ENCODE results near the gene HPSE2. TPM values are rescaled to one million over a fixed set of nuclear protein-coding genes. Genes with fewer than 3 reads are reported as not detected.
A peak's percentile ranks its signal among the peaks of the same experiment; 100 is the strongest.

HPSE2 gene
- polyA plus RNA-seq, 2 of the 4 experiments (the other 2 are of a cell fraction): not detected

- TF ChIP-seq HOXA7 (CRISPR knock-in tag; IDR thresholded peaks at IDR 0.05) (no peak), KDM1A (IDR thresholded peaks at IDR 0.05; ENCODE audit: low read depth) (no peak), HMGXB4 (CRISPR knock-in tag; IDR thresholded peaks at IDR 0.05; ENCODE audit: borderline replicate concordance) (no peak)
These were observed 548.0 kb downstream of the HPSE2 start (continued) for GRCh38 chr10:98687685-98688084.

DNA sequence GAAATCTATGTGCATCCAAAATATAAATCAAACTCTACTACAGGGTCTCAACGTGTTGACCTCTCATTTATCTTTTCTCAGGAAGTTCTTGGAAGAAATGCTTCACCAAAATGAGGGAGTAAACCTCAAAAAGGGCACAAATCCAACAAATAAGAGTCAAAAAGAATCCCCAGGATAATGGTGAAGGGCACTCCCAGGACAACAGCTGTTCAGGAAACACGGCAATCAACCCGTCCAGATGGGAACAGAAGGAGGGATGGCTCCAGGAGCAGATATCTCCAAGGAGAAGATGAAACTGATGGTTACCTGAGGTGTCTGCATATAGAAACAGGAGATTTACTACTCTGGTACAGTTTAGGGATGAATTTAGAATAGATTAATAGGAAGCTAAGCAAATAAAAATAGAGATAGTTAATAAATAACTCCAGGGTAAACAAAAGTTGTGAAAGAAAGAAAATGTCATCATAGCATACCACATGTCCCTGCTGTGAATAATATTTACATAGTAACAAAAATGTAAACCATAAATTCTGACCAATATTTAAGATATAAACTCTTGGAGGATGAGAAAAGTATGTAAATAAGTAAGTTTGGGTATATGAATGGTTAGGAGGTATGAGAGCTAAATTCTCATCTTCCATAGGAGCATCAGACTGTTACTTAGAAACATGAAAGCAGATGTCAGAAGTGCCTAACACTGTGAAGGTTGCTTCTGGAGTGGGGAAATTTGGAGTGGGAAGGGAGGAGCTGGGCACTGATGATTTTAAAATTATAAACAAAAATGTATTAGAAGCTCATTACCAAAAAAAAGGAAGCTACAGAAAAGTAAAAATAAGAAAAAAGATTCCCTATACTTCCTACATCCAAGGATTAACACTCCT lies 551.4 kb downstream of the HPSE2 start:
- no peak for DNase-seq (ENCODE audit: low read depth in 1 of 2, low spot score in 1 of 2)
- Histone ChIP-seq H3K4me1 (peaks cover 5% of the 10 kb centered on the region; the same call in 2 of the 3 replicates), H3K4me2 (peak overlapping the region; percentile 29; the same call in 2 of the 3 replicates), H3K9me3 (0 out of 3 replicates have a peak, but pooled peaks cover 4% of the 10 kb centered on the region), H3K4me3 (no peak overlapping the region), H3K27ac (no peak overlapping the region)
- no peak for FAIRE-seq
- ChIA-PET CTCF (interaction anchor here (1.0 kb wide), 1 partner anchor 9 kb away, joined by 3 read pairs; no protein-coding TSS in a partner anchor), POLR2A (no interaction called here)
- ATAC-seq: no peak
- TF ChIP-seq FOXS1 (CRISPR knock-in tag; IDR thresholded peaks at IDR 0.05) (no peak), POLR2A (IDR thresholded peaks at IDR 0.05; ENCODE audit: low read length) (no peak), NPAS2 (CRISPR knock-in tag; IDR thresholded peaks at IDR 0.05; ENCODE audit: borderline replicate concordance) (no peak), CEBPB (IDR thresholded peaks at IDR 0.05) (peak; percentile 20 to 39; a peak in 1 of 4 replicates), HOXB5 (CRISPR knock-in tag; IDR thresholded peaks at IDR 0.05) (no peak), HMGXB4 (CRISPR knock-in tag; IDR thresholded peaks at IDR 0.05; ENCODE audit: borderline replicate concordance) (no peak), EHMT2 (IDR thresholded peaks at IDR 0.05; ENCODE audit: low read depth) (no peak)
- WGBS (ENCODE audit: missing lambda C conversion rate): 0% methylated on average over 3 of the region's 3 CpGs

- peak; percentile 61 to 64; a peak in 4 of 6 replicates for ATAC-seq
- Histone ChIP-seq H3K4me1 (no peaks in the 10 kb centered on the region), H3K27ac (no peak overlapping the region), H3K4me2 (no peak overlapping the region), H3K4me3 (no peak overlapping the region), H3K9me3 (no peaks in the 10 kb centered on the region)
- FAIRE-seq: no peak
- ChIA-PET POLR2A (no interaction called here), CTCF (no interaction called here)
- peak in 1 of 2 experiments; percentile 9 for DNase-seq (ENCODE audit: low read depth in 1 of 2, low spot score in 1 of 2)
- no peak for TF ChIP-seq PBX3 (IDR thresholded peaks at IDR 0.05)
- TF ChIP-seq BHLHE40 (IDR thresholded peaks at IDR 0.05; ENCODE audit: low read depth, low read length): no peak
- TF ChIP-seq HDAC2 (IDR thresholded peaks at IDR 0.05): no peak
- no peak for TF ChIP-seq NPAS2 (CRISPR knock-in tag; IDR thresholded peaks at IDR 0.05; ENCODE audit: borderline replicate concordance)
- TF ChIP-seq GATA3 (IDR thresholded peaks at IDR 0.05; ENCODE audit: borderline replicate concordance): no peak
- no peak for TF ChIP-seq EHMT2 (IDR thresholded peaks at IDR 0.05; ENCODE audit: low read depth)
- TF ChIP-seq PHF8 (IDR thresholded peaks at IDR 0.05; ENCODE audit: borderline replicate concordance, low read depth): no peak
- no peak for TF ChIP-seq NFE2L2 (conservative IDR thresholded peaks at IDR 0.05; ENCODE audit: low read length)
- no peak for TF ChIP-seq TP53 (CRISPR knock-in tag; IDR thresholded peaks at IDR 0.05)
- no peak for TF ChIP-seq FOXS1 (CRISPR knock-in tag; IDR thresholded peaks at IDR 0.05)
- TF ChIP-seq CHD4 (IDR thresholded peaks at IDR 0.05; ENCODE audit: borderline replicate concordance): no peak
- no peak for TF ChIP-seq RCOR1 (IDR thresholded peaks at IDR 0.05; ENCODE audit: low read depth, low read length)
- TF ChIP-seq ZC3H11A (IDR thresholded peaks at IDR 0.05): no peak
- TF ChIP-seq HEYL (CRISPR knock-in tag; IDR thresholded peaks at IDR 0.05): no peak
- TF ChIP-seq RARB (CRISPR knock-in tag; IDR thresholded peaks at IDR 0.05): no peak
- TF ChIP-seq, protein P1, sequence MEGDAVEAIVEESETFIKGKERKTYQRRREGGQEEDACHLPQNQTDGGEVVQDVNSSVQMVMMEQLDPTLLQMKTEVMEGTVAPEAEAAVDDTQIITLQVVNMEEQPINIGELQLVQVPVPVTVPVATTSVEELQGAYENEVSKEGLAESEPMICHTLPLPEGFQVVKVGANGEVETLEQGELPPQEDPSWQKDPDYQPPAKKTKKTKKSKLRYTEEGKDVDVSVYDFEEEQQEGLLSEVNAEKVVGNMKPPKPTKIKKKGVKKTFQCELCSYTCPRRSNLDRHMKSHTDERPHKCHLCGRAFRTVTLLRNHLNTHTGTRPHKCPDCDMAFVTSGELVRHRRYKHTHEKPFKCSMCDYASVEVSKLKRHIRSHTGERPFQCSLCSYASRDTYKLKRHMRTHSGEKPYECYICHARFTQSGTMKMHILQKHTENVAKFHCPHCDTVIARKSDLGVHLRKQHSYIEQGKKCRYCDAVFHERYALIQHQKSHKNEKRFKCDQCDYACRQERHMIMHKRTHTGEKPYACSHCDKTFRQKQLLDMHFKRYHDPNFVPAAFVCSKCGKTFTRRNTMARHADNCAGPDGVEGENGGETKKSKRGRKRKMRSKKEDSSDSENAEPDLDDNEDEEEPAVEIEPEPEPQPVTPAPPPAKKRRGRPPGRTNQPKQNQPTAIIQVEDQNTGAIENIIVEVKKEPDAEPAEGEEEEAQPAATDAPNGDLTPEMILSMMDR (IDR thresholded peaks at IDR 0.05): no peak
- TF ChIP-seq USF2 (IDR thresholded peaks at IDR 0.05): no peak
- TF ChIP-seq HOXB5 (CRISPR knock-in tag; IDR thresholded peaks at IDR 0.05): no peak
These were observed 558.8 kb downstream of the HPSE2 start for GRCh38 chr10:98676895-98677294.

Measured in A549 (cell line).